Measurements from ENCODE around the gene PFKM. TPM values are rescaled to one million over a fixed set of nuclear protein-coding genes. Genes with fewer than 3 reads are reported as not detected.

The PFKM gene
- total and polyA plus RNA-seq, 9 of the 15 experiments (the other 6 are each of a cell fraction or from before 2014, with no cell fraction given), result 16.5 to 39.9 (median 31.7) TPM

DNA sequence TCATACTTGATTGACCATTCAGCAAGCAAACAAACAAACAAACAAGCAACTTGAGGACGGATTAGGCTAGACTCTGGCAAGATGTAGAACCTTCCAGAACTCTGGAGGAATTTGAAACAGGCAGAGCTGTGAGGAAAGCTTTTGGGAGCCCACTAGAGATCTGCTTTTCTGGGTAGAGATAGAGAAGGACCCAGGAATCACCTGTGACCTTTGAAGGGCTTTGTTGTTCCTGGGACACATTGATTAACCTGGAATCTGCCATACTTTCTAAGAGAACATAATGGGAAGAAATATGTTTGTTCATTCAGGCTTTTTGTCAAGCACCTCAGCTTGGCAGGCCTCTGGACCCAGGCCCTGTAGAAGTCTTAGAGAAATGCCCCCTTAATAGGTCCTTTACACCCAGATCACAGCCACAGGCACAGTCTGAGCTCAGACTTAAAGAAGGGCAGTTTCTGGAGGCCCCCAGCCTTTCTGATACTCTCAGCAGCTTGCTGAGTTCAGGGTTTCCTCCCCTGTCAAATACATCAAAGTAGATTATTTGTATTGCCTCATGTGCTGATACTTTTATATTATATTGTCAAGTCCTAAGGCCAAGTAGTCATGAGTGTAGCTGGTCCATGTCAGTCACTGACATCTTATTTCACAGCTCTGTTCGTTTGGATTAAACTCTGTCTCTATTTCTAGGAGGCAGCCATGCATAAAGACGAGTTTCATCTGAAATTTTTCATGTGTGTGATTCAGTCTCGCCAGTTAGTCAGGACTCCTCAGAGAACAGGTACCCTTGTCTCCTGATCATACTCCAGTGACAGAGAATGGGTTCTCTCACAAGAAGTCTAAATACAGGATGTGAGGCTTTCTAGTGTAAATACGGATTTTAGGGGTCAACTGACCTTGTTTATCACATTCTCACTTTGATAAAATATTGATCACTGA, 12.2 kb upstream of the PFKM start:
- H3K9me1 ChIP-seq (ENCODE audit: control insufficient read depth, insufficient read depth, low read length), result no peaks in the 10 kb centered on the region
- H3K4me3 ChIP-seq, result peak overlapping the region; percentile 86
- peak overlapping the region; percentile 93 to 98; a peak in 3 of 4 replicates for H3K9ac ChIP-seq (ENCODE audit: insufficient read depth in 1 of 2, low read depth in 2 of 2, low read length in 2 of 2)
- no peak for ATAC-seq
- H3K36me3 ChIP-seq (ENCODE audit: control insufficient read depth, insufficient read depth, low read length), result no peaks in the 10 kb centered on the region
- no peak for FAIRE-seq
- in situ Hi-C loops (cut with MboI), result no loop called here
- BruUV-seq (replicated peaks), result no TSS peak
- no peak for DNase-seq (ENCODE audit: extremely low read depth in 1 of 4, low spot score in 3 of 4)
- H2AFZ ChIP-seq (ENCODE audit: low read depth, low read length), result peak overlapping the region; percentile 96
- intact Hi-C loops (cut with micrococcal nuclease), result loop anchor here (1.0 kb wide), 1 partner anchor 50 kb away; the partner anchor contains the start of gene ASB8
- H3K27me3 ChIP-seq (ENCODE audit: control insufficient read depth in 2 of 2, insufficient read depth in 2 of 2, low read length in 2 of 2), result no peaks in the 10 kb centered on the region
- H3K27ac ChIP-seq (ENCODE audit: extremely low read depth, low read depth, low read length), result peak overlapping the region; percentile 96
- H3K4me1 ChIP-seq (replicated peaks in 1 of 2; ENCODE audit: control insufficient read depth in 2 of 2, insufficient read depth in 2 of 2, low read length in 2 of 2), result peaks cover 3 to 7% of the 10 kb centered on the region in 2 experiments; a peak in 3 of 5 replicates
- WGBS (ENCODE audit: insufficient coverage, low coverage, missing lambda C conversion rate), result 51% methylated on average over 5 of the region's 5 CpGs
- ChIA-PET CTCF (ENCODE audit: low intra/inter-chr PET ratio) (no interaction called here), POLR2A (interaction anchor here (0.7 to 3.9 kb wide), 5 partner anchors 9 to 265 kb away, joined by 3 to 24 read pairs (median 5); partner anchors contain the start of gene PFKM)
- TF ChIP-seq, protein P1, sequence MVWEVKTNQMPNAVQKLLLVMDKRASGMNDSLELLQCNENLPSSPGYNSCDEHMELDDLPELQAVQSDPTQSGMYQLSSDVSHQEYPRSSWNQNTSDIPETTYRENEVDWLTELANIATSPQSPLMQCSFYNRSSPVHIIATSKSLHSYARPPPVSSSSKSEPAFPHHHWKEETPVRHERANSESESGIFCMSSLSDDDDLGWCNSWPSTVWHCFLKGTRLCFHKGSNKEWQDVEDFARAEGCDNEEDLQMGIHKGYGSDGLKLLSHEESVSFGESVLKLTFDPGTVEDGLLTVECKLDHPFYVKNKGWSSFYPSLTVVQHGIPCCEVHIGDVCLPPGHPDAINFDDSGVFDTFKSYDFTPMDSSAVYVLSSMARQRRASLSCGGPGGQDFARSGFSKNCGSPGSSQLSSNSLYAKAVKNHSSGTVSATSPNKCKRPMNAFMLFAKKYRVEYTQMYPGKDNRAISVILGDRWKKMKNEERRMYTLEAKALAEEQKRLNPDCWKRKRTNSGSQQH (CRISPR knock-in tag; IDR thresholded peaks at IDR 0.05), result no peak
- TF ChIP-seq PTRF (tag; IDR thresholded peaks at IDR 0.05) (no peak), HDAC6 (IDR thresholded peaks at IDR 0.05; ENCODE audit: low read depth, low read length) (no peak), PHB2 (IDR thresholded peaks at IDR 0.05; ENCODE audit: low read depth) (no peak), BDP1 (IDR thresholded peaks at IDR 0.05; ENCODE audit: insufficient read depth, insufficient read length) (no peak)
- TF ChIP-seq, protein P2, sequence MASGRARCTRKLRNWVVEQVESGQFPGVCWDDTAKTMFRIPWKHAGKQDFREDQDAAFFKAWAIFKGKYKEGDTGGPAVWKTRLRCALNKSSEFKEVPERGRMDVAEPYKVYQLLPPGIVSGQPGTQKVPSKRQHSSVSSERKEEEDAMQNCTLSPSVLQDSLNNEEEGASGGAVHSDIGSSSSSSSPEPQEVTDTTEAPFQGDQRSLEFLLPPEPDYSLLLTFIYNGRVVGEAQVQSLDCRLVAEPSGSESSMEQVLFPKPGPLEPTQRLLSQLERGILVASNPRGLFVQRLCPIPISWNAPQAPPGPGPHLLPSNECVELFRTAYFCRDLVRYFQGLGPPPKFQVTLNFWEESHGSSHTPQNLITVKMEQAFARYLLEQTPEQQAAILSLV (tag; IDR thresholded peaks at IDR 0.05), result no peak
- no peaks in the 10 kb centered on the region for H4K20me1 ChIP-seq (replicated peaks; ENCODE audit: control insufficient read depth, insufficient read depth, low read length)
- peak overlapping the region; percentile 96 for H3K4me2 ChIP-seq (ENCODE audit: insufficient read depth, low read length)
- no peaks in the 10 kb centered on the region for H3K9me3 ChIP-seq (replicated peaks; ENCODE audit: control insufficient read depth, insufficient read depth, low read depth, low read length)
- peaks cover 39% of the 10 kb centered on the region for H3K79me2 ChIP-seq (ENCODE audit: control insufficient read depth, insufficient read depth, low read length)
